Keratinocyte (primary cell): ENCODE data around the gene CTNND2.

Experiments
- EZH2 ChIP-seq: IDR thresholded peaks from one replicate; pipeline ENCODE4 v1.6.1; 2012; ENCODE audit warnings: inconsistent platforms, mild to moderate bottlenecking, low read length, moderate library complexity
- TF ChIP-seq, protein P1 (sequence below), 3 experiments: IDR thresholded peaks in 1 of 3; conservative IDR thresholded peaks in 1 of 3; optimal IDR thresholded peaks in 1 of 3; 2 replicates in 2 of 3; 3 replicates in 1 of 3; pipeline versions ENCODE3 to v1.5.1; 2011; ENCODE audit warnings: low read length in 3 of 3, mild to moderate bottlenecking in 3 of 3, moderate library complexity in 2 of 3, control low read depth in 1 of 3, inconsistent platforms in 1 of 3; ENCODE audit not compliant: insufficient read depth in 2 of 3; ENCODE audit errors: extremely low read depth in 1 of 3

DNA sequence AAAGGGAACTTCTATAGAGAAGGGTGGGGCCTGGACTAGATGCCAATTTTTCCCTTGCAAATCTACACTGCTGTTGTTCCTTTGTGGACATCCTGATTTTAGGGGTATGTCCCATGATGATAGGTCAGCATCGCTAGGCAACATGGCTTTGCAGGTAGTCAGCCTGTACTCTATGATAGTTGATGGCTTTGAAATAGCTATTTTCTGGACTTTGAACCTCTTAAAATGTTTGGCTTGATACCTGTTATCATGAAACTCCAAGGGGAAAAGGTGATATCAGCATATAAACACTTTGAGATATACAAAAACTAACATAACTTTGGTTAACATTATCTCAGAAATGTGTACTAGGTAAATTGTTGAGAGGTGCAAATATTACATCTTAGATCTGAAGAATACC lies 533.2 kb downstream of the CTNND2 start:
- TF ChIP-seq, protein P1, sequence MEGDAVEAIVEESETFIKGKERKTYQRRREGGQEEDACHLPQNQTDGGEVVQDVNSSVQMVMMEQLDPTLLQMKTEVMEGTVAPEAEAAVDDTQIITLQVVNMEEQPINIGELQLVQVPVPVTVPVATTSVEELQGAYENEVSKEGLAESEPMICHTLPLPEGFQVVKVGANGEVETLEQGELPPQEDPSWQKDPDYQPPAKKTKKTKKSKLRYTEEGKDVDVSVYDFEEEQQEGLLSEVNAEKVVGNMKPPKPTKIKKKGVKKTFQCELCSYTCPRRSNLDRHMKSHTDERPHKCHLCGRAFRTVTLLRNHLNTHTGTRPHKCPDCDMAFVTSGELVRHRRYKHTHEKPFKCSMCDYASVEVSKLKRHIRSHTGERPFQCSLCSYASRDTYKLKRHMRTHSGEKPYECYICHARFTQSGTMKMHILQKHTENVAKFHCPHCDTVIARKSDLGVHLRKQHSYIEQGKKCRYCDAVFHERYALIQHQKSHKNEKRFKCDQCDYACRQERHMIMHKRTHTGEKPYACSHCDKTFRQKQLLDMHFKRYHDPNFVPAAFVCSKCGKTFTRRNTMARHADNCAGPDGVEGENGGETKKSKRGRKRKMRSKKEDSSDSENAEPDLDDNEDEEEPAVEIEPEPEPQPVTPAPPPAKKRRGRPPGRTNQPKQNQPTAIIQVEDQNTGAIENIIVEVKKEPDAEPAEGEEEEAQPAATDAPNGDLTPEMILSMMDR (optimal IDR thresholded peaks at IDR 0.05 in 1 of 3, IDR thresholded peaks at IDR 0.05 in 1 of 3, conservative IDR thresholded peaks at IDR 0.05 in 1 of 3; ENCODE audit: extremely low read depth in 1 of 3, insufficient read depth in 2 of 3, low read length in 3 of 3), result no peak
- TF ChIP-seq EZH2, result no peak
